Pancreas (tissue), 10 donors: Measurements from ENCODE around the gene MSI2. TPM values are rescaled to one million over a fixed set of nuclear protein-coding genes. Genes with fewer than 3 reads are reported as not detected.

Experiments used
- ATAC-seq, 4 donors: fragments of 200-7000 bp; cut with Tn5 transposase; one replicate each; pipeline versions ENCODE4 v1.8.0 to v1.9.1; 2020; ENCODE audit warnings: mild to moderate bottlenecking in 4 of 4, moderate library complexity in 4 of 4
- DNase-seq, 6 donors: peaks; one replicate each; pipeline ENCODE4 v3.0.0-alpha.2; 2020
- FAIRE-seq: peaks from 2 replicates; lab custom pipeline; 2012; peaks lifted over from hg19 to GRCh38; lab: Jason Lieb, UNC
- H3K27ac ChIP-seq, 4 donors: fragments of 200-600 bp; sonication (generic); 1 replicate in 3 of 4; 2 replicates in 1 of 4; pipeline versions ENCODE4 v1.5.0 to v1.8.0; 2020
- H3K27me3 ChIP-seq, 4 donors: fragments of 200-600 bp; one replicate each; pipeline ENCODE4 v1.8.0; 2021
- H3K36me3 ChIP-seq, 3 donors: fragments of 200-600 bp; sonication (generic) in 1 of 3; one replicate each; pipeline versions ENCODE4 v1.5.0 to v1.8.0; 2020 to 2021
- H3K4me1 ChIP-seq, 3 donors: fragments of 200-600 bp; one replicate each; pipeline ENCODE4 v1.8.0; 2021
- H3K4me3 ChIP-seq, 4 donors: fragments of 200-600 bp; sonication (generic) in 2 of 4; one replicate each; pipeline versions ENCODE4 v1.5.0 to v1.8.0; 2020 to 2021
- H3K9me3 ChIP-seq, 4 donors: fragments of 200-600 bp; one replicate each; pipeline ENCODE4 v1.8.0; 2021
- CTCF ChIP-seq, 4 donors: fragments of 200-600 bp; sonication (generic) in 3 of 4; IDR thresholded peaks; one replicate each; pipeline versions ENCODE4 v1.5.0 to v1.8.0; 2021; ENCODE audit warnings: antibody characterized with exemption in 4 of 4
- WGBS, 2 donors: extraction: QIAGEN DNeasy Blood & Tissue Kit; methylation state at CpG; one replicate each; pipeline ENCODE4 v1.1.7; 2013; 5-methylcytosine and 5-hydroxymethylcytosine counted together
- intact Hi-C, 3 donors: fragments of 100-400 bp; cut with DNase I; formaldehyde crosslinking; loops; one replicate each; pipeline versions ENCODE4 v1.11.1 to v1.14.2; 2022
- polyA plus RNA-seq, 2 donors: library from polyadenylated mRNA; stranded (reverse); fragments of 200-250 nt; gene quantifications; one replicate each; pipeline ENCODE4 v1.2.3, GENCODE V29; 2013
- total RNA-seq, 6 donors: library from RNA; stranded (reverse); fragmentation: NEBNext Ultra II Directional in 4 of 6; extraction: Animal tissue kit (Norgen Biotek cat#: 25700) in 4 of 6; gene quantifications; one replicate each; pipeline versions ENCODE4 v1.2.1 to v1.2.4, GENCODE V29; 2021 to 2023
- donor health status: healthy with polysubstance abuse.
- donor health status: DM: no; HTN: no; CAD: no; lungs with moderate emphysema.
- donor health status: DM: no; HTN: no; CAD: no.
- donor health status: control.
- donor health status: control.
- donor health status: Bipolar disorder and iron deficiency.
- donor health status: DM: yes; HTN: yes; CAD: no.
- donor health status: DM: no; HTN: no; CAD: no.
- donor health status: DM: no; HTN: no; CAD: no.
- donor health status: DM: yes; HTN: yes; CAD: no.

The MSI2 gene
- total and polyA plus RNA-seq, 8 donors, result 10.4 to 48.9 (median 30.1) TPM

DNA sequence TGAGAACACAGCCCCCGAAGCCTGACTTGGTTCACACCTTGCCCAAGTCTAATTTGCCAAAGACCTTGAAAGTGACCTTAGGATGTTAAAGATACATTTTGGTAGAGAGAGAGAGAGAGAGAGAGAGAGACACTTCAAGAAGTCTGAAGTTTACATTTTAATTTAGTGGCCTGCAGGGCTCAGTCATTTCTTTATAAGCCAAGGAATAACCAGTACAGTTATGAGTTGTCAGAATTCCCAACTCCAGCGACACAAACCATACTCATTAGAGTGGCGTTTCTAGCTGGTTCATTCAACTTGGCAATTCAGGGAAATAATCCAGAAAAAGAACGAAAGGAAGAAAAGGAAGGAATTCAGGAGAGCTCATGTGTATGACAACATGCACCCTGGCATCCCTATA lies 284.7 kb downstream of the MSI2 start:
- no peaks in the 10 kb centered on the region for H3K27me3 ChIP-seq
- no peaks in the 10 kb centered on the region for H3K9me3 ChIP-seq
- FAIRE-seq, result no peak
- H3K4me3 ChIP-seq, result no peak overlapping the region
- no peak for DNase-seq
- WGBS, 2 donors, result 91 to 93% methylated on average over 4 of the region's 4 CpGs
- H3K36me3 ChIP-seq, result no peaks in the 10 kb centered on the region
- ATAC-seq, result no peak
- TF ChIP-seq CTCF (IDR thresholded peaks at IDR 0.05), result no peak
- intact Hi-C loops, result no loop called here
- peaks cover 10 to 13% (median 10%) of the 10 kb centered on the region in 3 donors for H3K4me1 ChIP-seq
- H3K27ac ChIP-seq, result no peak overlapping the region

DNA sequence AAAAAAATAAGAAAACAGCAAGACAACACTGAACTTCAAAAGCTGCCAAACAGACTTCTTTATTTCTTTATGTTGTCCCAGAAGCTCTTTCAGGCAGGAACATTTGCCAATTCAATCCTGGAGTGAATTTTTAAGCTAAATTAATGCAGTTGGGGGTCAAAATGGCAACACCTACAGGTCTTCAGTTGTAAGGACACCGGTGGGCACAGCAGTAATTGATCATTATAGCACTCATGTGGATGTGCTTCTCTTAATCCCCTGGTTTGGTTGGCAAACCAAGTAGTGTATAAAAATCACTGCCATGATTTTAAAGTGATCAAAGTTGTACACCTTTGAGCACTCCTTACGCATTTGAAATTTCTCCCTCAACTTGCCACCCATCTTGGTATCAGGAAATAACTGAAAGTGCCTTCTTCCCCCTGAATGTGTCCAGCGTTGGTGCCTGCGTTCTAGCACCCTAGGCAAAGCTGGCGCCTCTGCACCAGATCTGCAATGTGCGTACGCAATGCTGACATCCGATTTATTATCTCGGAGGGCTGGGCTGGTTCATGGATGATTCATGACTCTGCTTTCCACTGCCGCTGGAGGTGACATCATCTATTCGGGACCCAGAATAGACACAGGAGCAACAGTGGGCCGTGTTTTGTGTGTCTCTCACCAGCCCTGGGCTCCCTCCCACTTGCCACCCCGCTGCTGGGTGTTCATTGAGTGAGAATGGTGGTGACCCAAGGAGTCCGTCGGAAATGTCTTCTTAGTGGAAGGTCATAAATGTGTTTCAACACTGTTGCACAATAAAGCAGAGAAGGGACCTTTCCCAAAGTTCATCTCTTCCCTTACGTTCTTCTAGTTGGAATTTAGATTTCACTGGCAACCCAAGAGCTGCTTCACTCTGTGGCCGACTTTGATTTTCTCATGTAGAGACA lies 285.4 kb downstream of the MSI2 start:
- DNase-seq (no peak), ATAC-seq (peak in 2 of 4 donors; percentile 37 to 39), FAIRE-seq (no peak)
- intact Hi-C loops, result no loop called here
- peaks cover 10 to 13% (median 10%) of the 10 kb centered on the region in 3 donors for H3K4me1 ChIP-seq
- 84 to 88% methylated on average over 17 of the region's 17 CpGs for WGBS, 2 donors
- no peak overlapping the region for H3K27ac ChIP-seq
- TF ChIP-seq CTCF (IDR thresholded peaks at IDR 0.05), result no peak
- no peak overlapping the region for H3K4me3 ChIP-seq
- no peaks in the 10 kb centered on the region for H3K36me3 ChIP-seq
- no peaks in the 10 kb centered on the region for H3K27me3 ChIP-seq
- no peaks in the 10 kb centered on the region for H3K9me3 ChIP-seq

DNA sequence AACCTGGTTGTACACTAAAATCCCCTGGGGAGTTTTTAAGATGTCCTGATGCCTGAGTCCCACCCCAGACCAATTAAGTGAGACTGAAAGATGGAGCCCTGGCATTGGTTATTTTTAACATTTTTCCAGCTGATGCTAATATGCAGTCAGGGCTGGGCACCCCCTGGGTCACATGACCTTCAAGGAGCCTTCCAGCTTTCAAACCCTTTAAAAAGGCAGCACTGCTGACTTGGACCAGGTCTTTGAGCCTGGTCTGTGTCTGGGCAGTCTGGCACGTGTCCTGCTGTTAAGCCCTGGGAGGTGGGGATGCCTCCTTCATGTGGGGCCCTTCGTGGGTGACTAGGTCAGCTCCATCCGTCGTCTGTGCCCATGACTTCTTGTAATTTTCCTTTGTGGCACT lies 286.2 kb downstream of the MSI2 start:
- ATAC-seq, result no peak
- intact Hi-C loops, result no loop called here
- FAIRE-seq, result no peak
- H3K4me1 ChIP-seq, result peaks cover 10 to 13% (median 10%) of the 10 kb centered on the region in 3 donors
- no peak for DNase-seq
- no peaks in the 10 kb centered on the region for H3K27me3 ChIP-seq
- no peaks in the 10 kb centered on the region for H3K36me3 ChIP-seq
- H3K27ac ChIP-seq, result no peak overlapping the region
- WGBS, 2 donors, result 91 to 93% methylated on average over 4 of the region's 4 CpGs
- no peak overlapping the region for H3K4me3 ChIP-seq
- no peaks in the 10 kb centered on the region for H3K9me3 ChIP-seq
- no peak for TF ChIP-seq CTCF (IDR thresholded peaks at IDR 0.05)

DNA sequence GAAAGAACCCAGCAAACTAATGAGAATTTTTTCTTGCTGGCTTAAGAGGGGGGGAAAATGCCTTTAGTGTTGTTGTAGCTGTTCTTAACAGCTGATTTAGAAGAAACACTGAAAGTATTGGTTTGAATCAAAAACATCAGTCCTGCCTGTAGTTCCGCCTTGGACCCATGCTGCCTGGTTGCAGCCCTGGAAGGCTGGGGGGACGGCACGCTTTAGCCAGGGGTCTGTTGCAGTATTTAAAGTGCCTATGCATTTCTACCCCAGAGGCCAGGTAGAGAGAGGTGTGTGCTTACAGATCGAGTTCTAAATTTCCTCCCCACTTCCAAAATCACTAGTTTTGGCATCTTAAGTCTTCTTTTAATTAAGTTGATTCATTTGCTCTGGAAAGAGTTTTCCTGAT lies 286.9 kb downstream of the MSI2 start:
- no peaks in the 10 kb centered on the region for H3K9me3 ChIP-seq
- peaks cover 7 to 11% (median 10%) of the 10 kb centered on the region in 3 donors for H3K4me1 ChIP-seq
- ATAC-seq (no peak), DNase-seq (no peak), FAIRE-seq (no peak)
- no peak overlapping the region for H3K27ac ChIP-seq
- H3K4me3 ChIP-seq, result no peak overlapping the region
- intact Hi-C loops, result no loop called here
- H3K27me3 ChIP-seq, result no peaks in the 10 kb centered on the region
- WGBS, 2 donors, result 92 to 98% methylated on average over 4 of the region's 4 CpGs
- no peak for TF ChIP-seq CTCF (IDR thresholded peaks at IDR 0.05)
- no peaks in the 10 kb centered on the region for H3K36me3 ChIP-seq

- Histone ChIP-seq H3K27me3 (no peaks in the 10 kb centered on the region), H3K27ac (no peak overlapping the region), H3K4me1 (no peaks in the 10 kb centered on the region), H3K9me3 (no peaks in the 10 kb centered on the region), H3K36me3 (no peaks in the 10 kb centered on the region), H3K4me3 (no peak overlapping the region)
- intact Hi-C loops, result no loop called here
- FAIRE-seq, result no peak
- DNase-seq, result no peak
- 77 to 79% methylated on average over 5 of the region's 5 CpGs for WGBS, 2 donors
- TF ChIP-seq CTCF (IDR thresholded peaks at IDR 0.05), result no peak
- no peak for ATAC-seq
Measured at GRCh38 chr17:57544401-57544800, 288.1 kb downstream of the MSI2 start.
